ENCODE measurements around the gene RARA.
"Not testable (repeated sequence)": the region's sequence is repeated elsewhere in the genome, so short reads cannot be mapped to it uniquely, and the experiment has no call there.

RARA gene

DNA sequence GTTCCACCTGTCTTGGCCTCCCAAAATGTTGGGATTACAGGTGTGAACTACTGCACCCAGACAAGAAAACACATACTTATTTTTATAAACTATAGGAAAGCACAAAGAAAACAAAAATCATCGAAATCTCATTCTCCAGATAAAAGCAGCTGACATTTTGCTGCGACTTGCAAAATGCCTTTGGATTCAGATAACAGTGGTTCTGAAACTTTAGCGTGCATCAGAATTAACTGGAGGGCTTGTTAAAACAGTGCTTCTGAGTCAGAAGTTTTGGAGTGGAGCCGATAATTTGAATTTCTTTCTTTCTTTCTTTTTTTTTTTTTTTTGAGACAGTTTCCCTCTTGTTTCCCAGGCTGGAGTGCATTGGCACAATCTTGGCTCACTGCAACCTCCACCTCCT is 73.3 kb downstream of the RARA start:
- no peak for DNase-seq

DNA sequence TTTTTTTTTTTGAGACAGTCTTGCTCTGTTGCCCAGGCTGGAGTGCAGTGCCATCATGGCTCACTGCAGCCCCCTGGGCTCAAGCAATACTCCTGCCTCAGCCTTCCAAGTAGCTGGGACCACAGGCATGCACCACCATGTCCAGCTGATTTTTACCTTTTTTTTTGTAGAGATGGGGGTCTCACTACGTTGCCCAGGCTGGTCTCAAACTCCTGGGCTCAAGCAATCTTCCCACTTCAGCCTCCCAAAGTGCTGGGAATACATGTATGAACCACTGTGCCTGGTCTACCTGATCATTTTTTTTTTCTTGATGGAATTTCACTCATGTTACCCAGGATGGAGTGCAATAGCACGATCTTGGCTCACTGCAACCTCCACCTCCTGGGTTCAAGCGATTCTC is 77.6 kb downstream of the RARA start:
- DNase-seq = not testable (repeated sequence)

DNA sequence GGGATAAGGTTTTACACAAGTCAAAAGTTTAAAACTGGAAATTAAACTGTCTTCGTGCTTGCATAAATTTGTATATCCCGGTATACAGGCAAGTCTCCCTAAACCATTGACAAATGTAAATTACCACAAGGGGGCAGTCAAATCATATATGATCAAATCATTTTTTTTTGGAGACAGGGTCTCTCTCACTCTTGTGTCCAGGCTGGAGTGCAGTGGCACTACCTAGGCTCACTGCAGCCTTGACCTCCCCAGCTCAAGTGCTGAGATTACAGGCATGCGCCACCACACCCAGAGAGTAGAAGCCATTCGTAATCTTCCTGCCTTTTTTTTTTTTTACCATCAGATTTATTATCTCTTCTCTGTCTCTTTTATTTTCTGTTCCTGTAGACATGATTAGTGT is 90.2 kb downstream of the RARA start:
- peak; percentile 68 for DNase-seq

DNA sequence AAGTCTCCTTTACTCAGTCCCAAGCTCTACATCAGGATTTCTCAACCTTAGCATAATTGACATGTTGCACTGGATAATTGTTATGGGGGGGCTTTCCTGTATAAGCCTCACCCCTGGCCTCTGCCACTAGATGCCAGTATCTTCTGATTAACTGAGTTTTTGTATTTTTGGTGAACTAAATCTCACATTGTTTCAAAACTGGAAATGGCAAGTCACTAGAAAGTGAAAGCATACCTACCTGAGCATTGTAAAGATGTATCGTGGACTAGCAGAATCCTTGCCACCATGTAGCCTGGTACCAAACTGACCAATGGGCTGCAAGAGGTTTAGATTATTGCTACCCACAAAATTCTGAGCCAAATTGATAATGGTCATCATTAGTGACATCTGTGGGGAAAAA is 93.7 kb downstream of the RARA start:
- no peak for DNase-seq

DNA sequence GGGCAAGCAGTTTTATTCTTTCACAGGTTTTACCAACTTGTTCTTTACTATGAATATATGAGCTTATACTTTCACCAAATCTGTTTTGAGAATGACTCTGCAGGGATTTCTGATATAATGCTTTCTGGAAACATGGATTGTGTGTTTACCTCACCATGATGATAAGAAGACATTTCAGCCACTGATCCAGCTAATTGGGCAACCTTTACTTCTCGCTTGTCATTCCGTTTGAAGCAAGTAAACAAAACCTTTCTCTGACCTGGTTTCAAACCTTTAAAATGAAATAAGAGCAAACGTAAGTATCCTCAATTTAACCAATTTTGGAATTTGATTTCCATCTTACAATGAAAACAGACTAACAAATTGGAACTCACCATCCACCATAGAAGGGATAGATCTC is 95.0 kb downstream of the RARA start:
- no peak for DNase-seq

Measured in NCI-H2171 treated with DMSO at 0.1 percent for 48 hours (cell line).